Hepatocyte (in vitro differentiated cells): ENCODE measurements around the gene CBR3. TPM values are rescaled to one million over a fixed set of nuclear protein-coding genes. Genes with fewer than 3 reads are reported as not detected.

ENCODE experiments used
- DNase-seq: peaks from one replicate; pipeline ENCODE4 v3.0.0-alpha.2; 2016; ENCODE audit warnings: low spot score
- H2AFZ ChIP-seq: fragments of 200-600 bp; sonication (generic); 2 replicates; pipeline ENCODE4 v1.6.0; 2016; ENCODE audit warnings: antibody characterized with exemption, mild to moderate bottlenecking
- H3K27ac ChIP-seq: fragments of 200-600 bp; sonication (generic); 2 replicates; pipeline ENCODE4 v1.5.1; 2016; ENCODE audit warnings: mild to moderate bottlenecking
- H3K27me3 ChIP-seq: fragments of 200-600 bp; sonication (generic); 2 replicates; pipeline ENCODE4 v1.6.1; 2016
- H3K36me3 ChIP-seq: fragments of 200-600 bp; sonication (generic); replicated peaks from 2 replicates; pipeline ENCODE4 v1.5.1; 2016; ENCODE audit warnings: low read depth; ENCODE audit not compliant: insufficient read depth
- H3K4me1 ChIP-seq: fragments of 200-600 bp; sonication (generic); 2 replicates; pipeline ENCODE4 v1.5.1; 2016; ENCODE audit warnings: mild to moderate bottlenecking, moderate library complexity; ENCODE audit not compliant: insufficient read depth
- H3K4me2 ChIP-seq: fragments of 200-600 bp; sonication (generic); 2 replicates; pipeline ENCODE4 v1.6.0; 2016
- H3K4me3 ChIP-seq: fragments of 200-600 bp; sonication (generic); 2 replicates; pipeline ENCODE4 v1.5.1; 2016; ENCODE audit warnings: mild to moderate bottlenecking
- H3K79me2 ChIP-seq: fragments of 200-600 bp; sonication (generic); 2 replicates; pipeline ENCODE4 v1.6.0; 2017; ENCODE audit warnings: mild to moderate bottlenecking
- H3K9me2 ChIP-seq: fragments of 200-600 bp; sonication (generic); replicated peaks from 2 replicates; pipeline ENCODE4 v1.6.0; 2017; ENCODE audit warnings: mild to moderate bottlenecking; ENCODE audit not compliant: insufficient read depth
- H3K9me3 ChIP-seq: fragments of 200-600 bp; sonication (generic); 2 replicates; pipeline ENCODE4 v1.5.1; 2016; ENCODE audit warnings: low read depth, mild to moderate bottlenecking
- H4K20me1 ChIP-seq: fragments of 200-600 bp; sonication (generic); 2 replicates; pipeline ENCODE4 v1.6.0; 2016; ENCODE audit warnings: mild to moderate bottlenecking; ENCODE audit not compliant: insufficient read depth, poor library complexity, severe bottlenecking
- CTCF ChIP-seq: fragments of 200-600 bp; sonication (generic); IDR thresholded peaks from 2 replicates; pipeline ENCODE4 v1.5.1; 2016; ENCODE audit warnings: antibody characterized with exemption, mild to moderate bottlenecking; ENCODE audit not compliant: poor library complexity
- EZH2 ChIP-seq: fragments of 200-600 bp; sonication (generic); IDR thresholded peaks from 2 replicates; pipeline ENCODE4 v1.6.1; 2016; ENCODE audit warnings: antibody characterized with exemption, mild to moderate bottlenecking, borderline replicate concordance
- EZH2phosphoT487 ChIP-seq: fragments of 200-600 bp; sonication (generic); IDR thresholded peaks from one replicate; pipeline ENCODE4 v1.6.1; 2018; ENCODE audit warnings: antibody characterized with exemption, mild to moderate bottlenecking, low read depth, moderate library complexity; ENCODE audit not compliant: unreplicated experiment, severe bottlenecking
- WGBS: methylation state at CpG from one replicate; pipeline ENCODE4 v1.1.6; 2016; ENCODE audit warnings: low lambda C conversion rate; ENCODE audit errors: missing lambda C conversion rate; 5-methylcytosine and 5-hydroxymethylcytosine counted together
- polyA plus RNA-seq: library from polyadenylated mRNA; unstranded; fragments of >200 nt; fragmentation: Nextera tagmentation; extraction: Ambion mirVana; gene quantifications from 2 replicates; pipeline ENCODE4 v1.2.1, GENCODE V29; 2016
- total RNA-seq: library from RNA; depleted of rRNA; stranded (reverse); fragments of >200 nt; gene quantifications from 2 replicates; pipeline ENCODE4 v1.2.3, GENCODE V29; 2014

Gene CBR3
- total and polyA plus RNA-seq, 2 experiments from 2014 or later, result 0.22 to 1.7 TPM

GRCh38 chr21:36105327-36105842, 29.5 kb upstream of the CBR3 start:
- Histone ChIP-seq H3K4me3 (no peak overlapping the region), H3K79me2 (no peaks in the 10 kb centered on the region), H3K27ac (no peak overlapping the region), H3K9me2 (no peaks in the 10 kb centered on the region), H3K36me3 (no peaks in the 10 kb centered on the region), H4K20me1 (no peaks in the 10 kb centered on the region), H3K27me3 (peaks cover 14% of the 10 kb centered on the region), H3K4me2 (no peak overlapping the region), H2AFZ (no peak overlapping the region), H3K9me3 (no peaks in the 10 kb centered on the region), H3K4me1 (no peaks in the 10 kb centered on the region)
- DNase-seq, result no peak
- 71% methylated on average over 4 of the region's 4 CpGs for WGBS
- TF ChIP-seq CTCF (no peak), EZH2phosphoT487 (no peak), EZH2 (no peak)

- Histone ChIP-seq H3K27ac (no peak overlapping the region), H3K4me2 (no peak overlapping the region), H3K4me1 (peaks cover 4% of the 10 kb centered on the region), H3K4me3 (no peak overlapping the region), H3K27me3 (peaks cover 8% of the 10 kb centered on the region), H4K20me1 (no peaks in the 10 kb centered on the region), H2AFZ (no peak overlapping the region), H3K9me3 (no peaks in the 10 kb centered on the region), H3K79me2 (no peaks in the 10 kb centered on the region), H3K9me2 (no peaks in the 10 kb centered on the region), H3K36me3 (no peaks in the 10 kb centered on the region)
- TF ChIP-seq CTCF (no peak), EZH2phosphoT487 (no peak), EZH2 (no peak)
- 95% methylated on average over 10 of the region's 10 CpGs for WGBS
- DNase-seq, result no peak
Observed at GRCh38 chr21:36109868-36110267, 25.0 kb upstream of the CBR3 start.

- no peaks in the 10 kb centered on the region for H3K36me3 ChIP-seq
- peaks cover 5% of the 10 kb centered on the region for H3K27me3 ChIP-seq
- no peak for DNase-seq
- H3K4me1 ChIP-seq, result peaks cover 4% of the 10 kb centered on the region
- no peaks in the 10 kb centered on the region for H3K79me2 ChIP-seq
- no peak overlapping the region for H3K4me2 ChIP-seq
- TF ChIP-seq EZH2phosphoT487 (no peak), CTCF (no peak), EZH2 (no peak)
- no peaks in the 10 kb centered on the region for H3K9me2 ChIP-seq
- 76% methylated on average over 8 of the region's 8 CpGs for WGBS
- H3K4me3 ChIP-seq, result no peak overlapping the region
- no peak overlapping the region for H3K27ac ChIP-seq
- H2AFZ ChIP-seq, result no peak overlapping the region
- H3K9me3 ChIP-seq, result no peaks in the 10 kb centered on the region
- H4K20me1 ChIP-seq, result no peaks in the 10 kb centered on the region
Observed at GRCh38 chr21:36111238-36111637, 23.6 kb upstream of the CBR3 start.
